ENCODE data around the gene SFMBT1. TPM values are rescaled to one million over a fixed set of nuclear protein-coding genes. Genes with fewer than 3 reads are reported as not detected.

Gene SFMBT1
- total RNA-seq, 1 experiment from 2014 or later, result 14.8 TPM

- Histone ChIP-seq H3K4me2 (ENCODE audit: low read length) (peak overlapping the region; percentile 85), H3K27ac (ENCODE audit: low read depth, low read length) (peak overlapping the region; percentile 68), H3K9me3 (ENCODE audit: control insufficient read depth in 1 of 2, insufficient read depth in 1 of 2, low read depth in 1 of 2, low read length in 2 of 2) (no peaks in the 10 kb centered on the region), H3K36me3 (ENCODE audit: control insufficient read depth in 1 of 2, insufficient read depth in 2 of 2, low read length in 2 of 2) (no peaks in the 10 kb centered on the region), H4K20me1 (ENCODE audit: insufficient read depth) (no peaks in the 10 kb centered on the region), H3K4me3 (replicated peaks in 1 of 2; ENCODE audit: low read depth in 1 of 2, low read length in 2 of 2) (peak overlapping the region; percentile 81 to 90), H3K79me2 (ENCODE audit: insufficient read depth, low read length) (peaks cover 47% of the 10 kb centered on the region), H3K4me1 (ENCODE audit: control insufficient read depth in 1 of 2, insufficient read depth in 2 of 2, low read length in 2 of 2) (peaks cover 7 to 21% of the 10 kb centered on the region in 2 experiments), H3K9ac (ENCODE audit: low read length) (peak overlapping the region; percentile 94), H2AFZ (ENCODE audit: low read depth, low read length, poor library complexity, severe bottlenecking) (no peak overlapping the region), H3K27me3 (ENCODE audit: insufficient read depth, low read length) (no peaks in the 10 kb centered on the region), H3K9me2 (ENCODE audit: insufficient read depth) (no peaks in the 10 kb centered on the region)
- POLR2A ChIA-PET, result interaction anchor here (0.7 to 1.6 kb wide), 6 partner anchors 11 to 94 kb away, joined by 3 to 8 read pairs (median 4); no protein-coding TSS in a partner anchor
- RAD21 ChIA-PET (ENCODE audit: low non-redundant PET in 1 of 2, low total read pairs in 2 of 2, uncharacterized antibody in 2 of 2, unreplicated experiment in 2 of 2), result no interaction called here
- CTCF ChIA-PET, result interaction anchor here (1.0 kb wide), 1 partner anchor 13 kb away, joined by 4 read pairs; no protein-coding TSS in a partner anchor
- BruUV-seq (replicated peaks), result TSS peak; percentile 66
- TF ChIP-seq POLR2AphosphoS5 (IDR thresholded peaks at IDR 0.05; ENCODE audit: low read depth, low read length) (peak; percentile 93), ZNF274 (IDR thresholded peaks at IDR 0.05; ENCODE audit: low read depth, low read length) (no peak), ZFX (IDR thresholded peaks at IDR 0.05) (peak; percentile 90), YY1 (IDR thresholded peaks at IDR 0.05; ENCODE audit: extremely low read depth, insufficient replicate concordance, low read depth, low read length) (peak; percentile 54), EGR1 (IDR thresholded peaks at IDR 0.05; ENCODE audit: low read depth) (peak; percentile 95), MAX (IDR thresholded peaks at IDR 0.05) (peak; percentile 67), SIN3A (IDR thresholded peaks at IDR 0.05; ENCODE audit: low read depth) (no peak), JUND (IDR thresholded peaks at IDR 0.05) (no peak), ATF3 (IDR thresholded peaks at IDR 0.05) (no peak), ELF1 (IDR thresholded peaks at IDR 0.05; ENCODE audit: borderline replicate concordance, low read depth) (peak; percentile 59)
- ATAC-seq (peak; percentile 99), DNase-seq (ENCODE audit: low read depth, low spot score) (peak; percentile 88)
- intact Hi-C loops (cut with micrococcal nuclease), result no loop called here
Observed at GRCh38 chr3:52998771-52999513, 46.9 kb downstream of the SFMBT1 start.
